ENCODE data around the gene WDR54. TPM values are rescaled to one million over a fixed set of nuclear protein-coding genes. Genes with fewer than 3 reads are reported as not detected.

Gene WDR54
- total RNA-seq, 1 experiment from 2014 or later: 27.7 TPM

- H3K9me3 ChIP-seq (ENCODE audit: control insufficient read depth, insufficient read depth, low read depth, low read length): no peaks in the 10 kb centered on the region
- H3K27me3 ChIP-seq (ENCODE audit: control insufficient read depth, insufficient read depth, low read length): peaks cover 1% of the 10 kb centered on the region; the same call in 1 of the 2 replicates
- ChIA-PET POLR2A (interaction anchor here (0.6 to 1.5 kb wide), 2 partner anchors 18 to 19 kb away, joined by 3 to 4 read pairs; partner anchors contain the start of genes C2orf81 and WDR54), CTCF (no interaction called here)
- H3K36me3 ChIP-seq (ENCODE audit: control insufficient read depth, insufficient read depth, low read length): no peaks in the 10 kb centered on the region
- intact Hi-C loops (cut with micrococcal nuclease; ENCODE audit: unreplicated experiment): no loop called here
- TF ChIP-seq POLR2AphosphoS5 (IDR thresholded peaks at IDR 0.05; ENCODE audit: low read depth, low read length) (no peak), REST (IDR thresholded peaks at IDR 0.05; ENCODE audit: insufficient read depth in 1 of 2, low read depth in 2 of 2, low read length in 1 of 2) (no peak), CTCF (IDR thresholded peaks at IDR 0.05) (no peak), SIN3A (IDR thresholded peaks at IDR 0.05; ENCODE audit: borderline replicate concordance, insufficient read depth, low read depth, low read length) (no peak), TCF7L2 (IDR thresholded peaks at IDR 0.05; ENCODE audit: low read depth, low read length) (no peak)
- no peak for ATAC-seq
- H3K27ac ChIP-seq (ENCODE audit: low read length): peak overlapping the region; percentile 90
- H3K4me3 ChIP-seq (ENCODE audit: low read depth in 2 of 2, low read length in 2 of 2): peak overlapping the region; percentile 67 to 93
- no TSS peak for BruUV-seq (replicated peaks)
- in situ Hi-C loops (cut with HindIII; ENCODE audit: low pct_unique_long_range_greater_than_20kb, low sequenced_read_pairs): no loop called here
- no peak for DNase-seq (ENCODE audit: low read depth, low spot score)
- H3K4me1 ChIP-seq (ENCODE audit: control insufficient read depth, insufficient read depth, low read length): peaks cover 10% of the 10 kb centered on the region
Observed at GRCh38 chr2:74439803-74440377, 18.4 kb downstream of the WDR54 start.

- Histone ChIP-seq H3K4me3 (ENCODE audit: low read depth in 2 of 2, low read length in 2 of 2) (peak overlapping the region; percentile 67 to 93), H3K4me1 (ENCODE audit: control insufficient read depth, insufficient read depth, low read length) (peaks cover 10% of the 10 kb centered on the region), H3K9me3 (ENCODE audit: control insufficient read depth, insufficient read depth, low read depth, low read length) (no peaks in the 10 kb centered on the region), H3K36me3 (ENCODE audit: control insufficient read depth, insufficient read depth, low read length) (no peaks in the 10 kb centered on the region), H3K27me3 (ENCODE audit: control insufficient read depth, insufficient read depth, low read length) (peaks cover 3% of the 10 kb centered on the region; the same call in 1 of the 2 replicates), H3K27ac (ENCODE audit: low read length) (peak overlapping the region; percentile 90)
- CTCF ChIA-PET: no interaction called here
- intact Hi-C loops (cut with micrococcal nuclease; ENCODE audit: unreplicated experiment) (no loop called here), in situ Hi-C loops (cut with HindIII; ENCODE audit: low pct_unique_long_range_greater_than_20kb, low sequenced_read_pairs) (no loop called here)
- ATAC-seq (peak; percentile 90), DNase-seq (ENCODE audit: low read depth, low spot score) (no peak)
- TSS peak; percentile 78 for BruUV-seq (replicated peaks)
- TF ChIP-seq POLR2AphosphoS5 (IDR thresholded peaks at IDR 0.05; ENCODE audit: low read depth, low read length): peak; percentile 52; the same call in 1 of the 2 replicates
- no peak for TF ChIP-seq SIN3A (IDR thresholded peaks at IDR 0.05; ENCODE audit: borderline replicate concordance, insufficient read depth, low read depth, low read length)
- no peak; the same call in 1 of the 2 replicates for TF ChIP-seq TCF7L2 (IDR thresholded peaks at IDR 0.05; ENCODE audit: low read depth, low read length)
- POLR2A ChIA-PET: interaction anchor here (0.6 to 1.5 kb wide), 2 partner anchors 17 to 19 kb away, joined by 3 to 4 read pairs; partner anchors contain the start of genes C2orf81 and WDR54
Observed at GRCh38 chr2:74440378-74441169, 19.0 kb downstream of the WDR54 start.
